ENCODE results near the gene ME1. TPM values are rescaled to one million over a fixed set of nuclear protein-coding genes. Genes with fewer than 3 reads are reported as not detected.

Gene ME1
- total RNA-seq, 1 donor from 2014 or later = 7.9 TPM

GRCh38 chr6:83185096-83185495, 245.8 kb downstream of the ME1 start:
- H3K27ac Mint-ChIP-seq = no peak overlapping the region
- no peak for DNase-seq (ENCODE audit: low spot score, unreplicated experiment)
- H3K4me3 Mint-ChIP-seq (ENCODE audit: low read depth) = no peak overlapping the region
- H3K4me1 Mint-ChIP-seq (ENCODE audit: low read depth) = no peaks in the 10 kb centered on the region
- TF ChIP-seq CTCF (IDR thresholded peaks at IDR 0.05; ENCODE audit: unreplicated experiment) = no peak
- no peaks in the 10 kb centered on the region for H3K27me3 Mint-ChIP-seq
- H3K9me3 Mint-ChIP-seq (ENCODE audit: low read depth) = no peaks in the 10 kb centered on the region
- peaks cover 25% of the 10 kb centered on the region for H3K36me3 Mint-ChIP-seq (ENCODE audit: insufficient read depth)

- peak overlapping the region; percentile 68 for H3K27ac Mint-ChIP-seq
- no peak for TF ChIP-seq CTCF (IDR thresholded peaks at IDR 0.05; ENCODE audit: unreplicated experiment)
- no peak overlapping the region for H3K4me3 Mint-ChIP-seq (ENCODE audit: low read depth)
- no peaks in the 10 kb centered on the region for H3K4me1 Mint-ChIP-seq (ENCODE audit: low read depth)
- no peaks in the 10 kb centered on the region for H3K27me3 Mint-ChIP-seq
- no peaks in the 10 kb centered on the region for H3K9me3 Mint-ChIP-seq (ENCODE audit: low read depth)
- no peak for DNase-seq (ENCODE audit: low spot score, unreplicated experiment)
- peaks cover 28% of the 10 kb centered on the region for H3K36me3 Mint-ChIP-seq (ENCODE audit: insufficient read depth)
Observed at GRCh38 chr6:83183082-83183828, 247.6 kb downstream of the ME1 start.

GRCh38 chr6:83182114-83182513, 248.7 kb downstream of the ME1 start:
- no peaks in the 10 kb centered on the region for H3K4me1 Mint-ChIP-seq (ENCODE audit: low read depth)
- no peaks in the 10 kb centered on the region for H3K9me3 Mint-ChIP-seq (ENCODE audit: low read depth)
- no peak for TF ChIP-seq CTCF (IDR thresholded peaks at IDR 0.05; ENCODE audit: unreplicated experiment)
- no peaks in the 10 kb centered on the region for H3K27me3 Mint-ChIP-seq
- H3K36me3 Mint-ChIP-seq (ENCODE audit: insufficient read depth) = peaks cover 39% of the 10 kb centered on the region
- no peak overlapping the region for H3K27ac Mint-ChIP-seq
- no peak overlapping the region for H3K4me3 Mint-ChIP-seq (ENCODE audit: low read depth)
- DNase-seq (ENCODE audit: low spot score, unreplicated experiment) = no peak

GRCh38 chr6:83180426-83180950, 250.4 kb downstream of the ME1 start:
- H3K36me3 Mint-ChIP-seq (ENCODE audit: insufficient read depth) = peaks cover 40% of the 10 kb centered on the region
- no peak for DNase-seq (ENCODE audit: low spot score, unreplicated experiment)
- TF ChIP-seq CTCF (IDR thresholded peaks at IDR 0.05; ENCODE audit: unreplicated experiment) = no peak
- H3K27me3 Mint-ChIP-seq = no peaks in the 10 kb centered on the region
- H3K4me1 Mint-ChIP-seq (ENCODE audit: low read depth) = no peaks in the 10 kb centered on the region
- no peak overlapping the region for H3K4me3 Mint-ChIP-seq (ENCODE audit: low read depth)
- no peak overlapping the region for H3K27ac Mint-ChIP-seq
- H3K9me3 Mint-ChIP-seq (ENCODE audit: low read depth) = no peaks in the 10 kb centered on the region

- no peak for DNase-seq (ENCODE audit: low spot score, unreplicated experiment)
- Mint-ChIP-seq H3K27me3 (no peaks in the 10 kb centered on the region), H3K36me3 (ENCODE audit: insufficient read depth) (peaks cover 40% of the 10 kb centered on the region), H3K27ac (no peak overlapping the region), H3K4me1 (ENCODE audit: low read depth) (peaks cover 4% of the 10 kb centered on the region), H3K4me3 (ENCODE audit: low read depth) (no peak overlapping the region), H3K9me3 (ENCODE audit: low read depth) (no peaks in the 10 kb centered on the region)
- TF ChIP-seq CTCF (IDR thresholded peaks at IDR 0.05; ENCODE audit: unreplicated experiment) = no peak
Observed at GRCh38 chr6:83176246-83176645, 254.6 kb downstream of the ME1 start.

All from progenitor cell of endocrine pancreas (in vitro differentiated cells).